Glutamatergic neuron (in vitro differentiated cells): ENCODE measurements around the gene TCFL5. TPM values are rescaled to one million over a fixed set of nuclear protein-coding genes. Genes with fewer than 3 reads are reported as not detected.

Source experiments
- DNase-seq: peaks from one replicate; pipeline ENCODE4 v3.0.0; 2022
- H3K27ac Mint-ChIP-seq: one replicate; pipeline ENCODE4 v1.8.0; 2020; ENCODE audit warnings: mild to moderate bottlenecking, mixed read lengths, inconsistent platforms; ENCODE audit not compliant: unreplicated experiment
- H3K27me3 Mint-ChIP-seq: one replicate; pipeline ENCODE4 v1.8.0; 2020; ENCODE audit warnings: mild to moderate bottlenecking, moderate library complexity, mixed read lengths, inconsistent platforms; ENCODE audit not compliant: unreplicated experiment
- H3K36me3 Mint-ChIP-seq: one replicate; pipeline ENCODE4 v1.8.0; 2020; ENCODE audit warnings: mild to moderate bottlenecking, mixed read lengths, inconsistent platforms; ENCODE audit not compliant: unreplicated experiment
- H3K4me1 Mint-ChIP-seq: one replicate; pipeline ENCODE4 v1.8.0; 2020; ENCODE audit warnings: mild to moderate bottlenecking, low read depth, mixed read lengths, inconsistent platforms; ENCODE audit not compliant: unreplicated experiment
- H3K4me3 Mint-ChIP-seq: one replicate; pipeline ENCODE4 v1.8.0; 2020; ENCODE audit warnings: mild to moderate bottlenecking, mixed read lengths, inconsistent platforms; ENCODE audit not compliant: unreplicated experiment
- H3K9me3 Mint-ChIP-seq: one replicate; pipeline ENCODE4 v1.8.0; 2020; ENCODE audit warnings: mild to moderate bottlenecking, moderate library complexity, mixed read lengths, inconsistent platforms; ENCODE audit not compliant: unreplicated experiment
- CTCF ChIP-seq: fragments of 200-600 bp; sonication (generic); IDR thresholded peaks from one replicate; pipeline ENCODE4 v1.5.0; 2021; ENCODE audit not compliant: partially characterized antibody, unreplicated experiment
- total RNA-seq: library from RNA; stranded (reverse); fragmentation: NEBNext Ultra II Directional; extraction: Animal tissue kit (Norgen Biotek cat#: 25700); gene quantifications from one replicate; pipeline ENCODE4 v1.2.1, GENCODE V29; 2021; ENCODE audit not compliant: unreplicated experiment

The TCFL5 gene
- total RNA-seq, 1 donor from 2014 or later: 12.6 TPM

GRCh38 chr20:62823688-62824475, 37.7 kb downstream of the TCFL5 start:
- Mint-ChIP-seq H3K9me3 (peaks cover 3% of the 10 kb centered on the region), H3K4me1 (peaks cover 12% of the 10 kb centered on the region), H3K27me3 (peaks cover 5% of the 10 kb centered on the region), H3K27ac (no peak overlapping the region), H3K4me3 (no peak overlapping the region), H3K36me3 (no peaks in the 10 kb centered on the region)
- DNase-seq: no peak
- no peak for TF ChIP-seq CTCF

GRCh38 chr20:62822788-62823651, 38.6 kb downstream of the TCFL5 start:
- Mint-ChIP-seq H3K9me3 (peaks cover 3% of the 10 kb centered on the region), H3K27me3 (peaks cover 5% of the 10 kb centered on the region), H3K4me3 (no peak overlapping the region), H3K4me1 (peaks cover 12% of the 10 kb centered on the region), H3K36me3 (no peaks in the 10 kb centered on the region), H3K27ac (peak overlapping the region; percentile 70)
- peak; percentile 12 for TF ChIP-seq CTCF
- DNase-seq: peak; percentile 74

GRCh38 chr20:62822239-62822787, 39.3 kb downstream of the TCFL5 start:
- H3K9me3 Mint-ChIP-seq: peaks cover 3% of the 10 kb centered on the region
- no peak for DNase-seq
- peak; percentile 29 for TF ChIP-seq CTCF
- peaks cover 5% of the 10 kb centered on the region for H3K27me3 Mint-ChIP-seq
- no peak overlapping the region for H3K27ac Mint-ChIP-seq
- H3K36me3 Mint-ChIP-seq: no peaks in the 10 kb centered on the region
- no peak overlapping the region for H3K4me3 Mint-ChIP-seq
- peaks cover 8% of the 10 kb centered on the region for H3K4me1 Mint-ChIP-seq

GRCh38 chr20:62821726-62822210, 39.9 kb downstream of the TCFL5 start:
- no peak for DNase-seq
- peaks cover 5% of the 10 kb centered on the region for H3K27me3 Mint-ChIP-seq
- H3K4me3 Mint-ChIP-seq: no peak overlapping the region
- no peak overlapping the region for H3K27ac Mint-ChIP-seq
- TF ChIP-seq CTCF: no peak
- H3K9me3 Mint-ChIP-seq: peaks cover 3% of the 10 kb centered on the region
- no peaks in the 10 kb centered on the region for H3K36me3 Mint-ChIP-seq
- peaks cover 8% of the 10 kb centered on the region for H3K4me1 Mint-ChIP-seq
